Esophagus muscularis mucosa (tissue), 4 donors: ENCODE results near the gene TATDN2. TPM values are rescaled to one million over a fixed set of nuclear protein-coding genes. Genes with fewer than 3 reads are reported as not detected.

ENCODE experiments used
- DNase-seq: peaks from one replicate; pipeline ENCODE4 v3.0.0-alpha.2; 2017; ENCODE audit errors: extremely low spot score
- H3K27ac ChIP-seq, 4 donors: fragments of 200-600 bp; sonication (generic); replicated peaks in 1 of 4; 1 replicate in 3 of 4; 2 replicates in 1 of 4; pipeline ENCODE4 v1.5.1; 2016 to 2019; ENCODE audit warnings: mild to moderate bottlenecking in 1 of 4
- H3K27me3 ChIP-seq, 4 donors: fragments of 200-600 bp; sonication (generic); one replicate each; pipeline versions ENCODE4 v1.5.1 to v1.6.0; 2016 to 2019
- H3K36me3 ChIP-seq, 4 donors: fragments of 200-600 bp; sonication (generic); one replicate each; pipeline ENCODE4 v1.5.1; 2016 to 2019
- H3K4me1 ChIP-seq, 4 donors: fragments of 200-600 bp; sonication (generic); one replicate each; pipeline ENCODE4 v1.5.1; 2016 to 2019
- H3K4me3 ChIP-seq, 4 donors: fragments of 200-600 bp; sonication (generic); 1 replicate in 2 of 4; 2 replicates in 2 of 4; pipeline ENCODE4 v1.5.1; 2016 to 2019; ENCODE audit warnings: mild to moderate bottlenecking in 4 of 4, moderate library complexity in 1 of 4
- H3K9me3 ChIP-seq, 4 donors: fragments of 200-600 bp; sonication (generic); 1 replicate in 3 of 4; 2 replicates in 1 of 4; pipeline ENCODE4 v1.5.1; 2016 to 2019
- CTCF ChIP-seq, 3 experiments: fragments of 200-600 bp in 2 of 3; fragments of 450-650 bp in 1 of 3; sonication (generic) in 2 of 3; IDR thresholded peaks; one replicate each; pipeline ENCODE4 v1.5.1; 2017 to 2019; ENCODE audit warnings: antibody characterized with exemption in 3 of 3, mild to moderate bottlenecking in 2 of 3, moderate library complexity in 1 of 3
- EP300 ChIP-seq: sonication (generic); formaldehyde crosslinking; IDR thresholded peaks from one replicate; pipeline ENCODE4 v1.6.1; 2017; ENCODE audit warnings: antibody characterized with exemption
- POLR2A ChIP-seq: fragments of 450-650 bp; IDR thresholded peaks from one replicate; pipeline ENCODE4 v1.6.1; 2017; ENCODE audit warnings: antibody characterized with exemption, moderate library complexity, mild to moderate bottlenecking, low read depth
- POLR2AphosphoS5 ChIP-seq, 2 donors: sonication (generic); formaldehyde crosslinking; IDR thresholded peaks; one replicate each; pipeline ENCODE4 v1.6.1; 2017; ENCODE audit warnings: antibody characterized with exemption in 2 of 2
- WGBS: methylation state at CpG from one replicate; pipeline ENCODE4 v1.1.5; 2018; 5-methylcytosine and 5-hydroxymethylcytosine counted together
- intact Hi-C: fragments of 100-400 bp; cut with DNase I; formaldehyde crosslinking; loops from one replicate; pipeline ENCODE4 v1.15.1; 2023
- total RNA-seq, 4 donors: library from RNA; depleted of rRNA; stranded (reverse); fragments of >200 nt; gene quantifications; one replicate each; pipeline versions ENCODE4 v1.1.0 to v1.2.1, GENCODE V29; 2016

TATDN2 gene
- total RNA-seq, 4 donors from 2014 or later, result 15.0 to 24.6 (median 16.7) TPM

GRCh38 chr3:10249833-10250232 lies 1.6 kb downstream of the TATDN2 start:
- no peak for DNase-seq

DNA sequence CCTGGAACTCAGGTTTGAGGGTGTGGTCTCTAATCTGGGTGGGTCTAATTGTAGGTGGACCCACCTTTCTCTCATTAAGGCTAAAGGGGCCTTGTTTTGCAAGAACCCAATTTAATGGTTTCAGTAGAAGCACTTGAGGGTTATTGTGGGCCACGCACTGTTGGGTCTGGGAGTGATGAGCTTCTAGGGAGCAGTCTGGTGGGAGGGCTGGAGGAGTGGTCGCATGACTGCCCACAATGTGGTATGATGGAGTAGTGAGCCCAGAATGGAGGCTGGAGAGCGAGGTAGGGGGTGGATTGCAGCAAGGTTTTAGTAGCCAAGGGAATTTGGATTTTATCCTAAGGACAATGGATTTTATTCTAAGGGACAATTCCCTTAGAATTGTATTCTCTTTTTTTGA lies 2.7 kb downstream of the TATDN2 start:
- peaks cover 0 to 3% (median under 1%) of the 10 kb centered on the region in 4 donors for H3K9me3 ChIP-seq
- TF ChIP-seq CTCF (IDR thresholded peaks at IDR 0.05), result no peak
- TF ChIP-seq POLR2A, result no peak
- no peak for TF ChIP-seq EP300
- TF ChIP-seq POLR2AphosphoS5 (IDR thresholded peaks at IDR 0.05), result no peak
- H3K4me3 ChIP-seq, result peak overlapping the region in 1 of 4 donors; percentile 2
- no peak for DNase-seq
- no peak overlapping the region for H3K27ac ChIP-seq
- intact Hi-C loops, result no loop called here
- 96% methylated on average over 3 of the region's 3 CpGs for WGBS
- H3K36me3 ChIP-seq, result peaks cover 7 to 43% (median 34%) of the 10 kb centered on the region in 4 donors
- H3K27me3 ChIP-seq, result no peaks in the 10 kb centered on the region
- H3K4me1 ChIP-seq, result peaks cover 17 to 63% (median 56%) of the 10 kb centered on the region in 4 donors

More at GRCh38 chr3:10249833-10250232, 1.6 kb downstream of the TATDN2 start:
- Histone ChIP-seq H3K9me3 (peaks cover 0 to 14% (median 9%) of the 10 kb centered on the region in 4 donors), H3K27ac (peak overlapping the region; percentile 86 to 97 (median 96)), H3K27me3 (no peaks in the 10 kb centered on the region), H3K4me1 (peaks cover 17 to 63% (median 54%) of the 10 kb centered on the region in 4 donors), H3K4me3 (peak overlapping the region; percentile 79 to 100 (median 92)), H3K36me3 (peaks cover 1 to 33% (median 26%) of the 10 kb centered on the region in 4 donors)
- TF ChIP-seq POLR2A (no peak), CTCF (IDR thresholded peaks at IDR 0.05) (no peak), EP300 (no peak), POLR2AphosphoS5 (IDR thresholded peaks at IDR 0.05) (no peak)
- intact Hi-C loops, result loop anchor here (5.0 kb wide), 1 partner anchor 228 kb away; no protein-coding TSS in a partner anchor
- WGBS, result 17% methylated on average over 3 of the region's 3 CpGs

DNA sequence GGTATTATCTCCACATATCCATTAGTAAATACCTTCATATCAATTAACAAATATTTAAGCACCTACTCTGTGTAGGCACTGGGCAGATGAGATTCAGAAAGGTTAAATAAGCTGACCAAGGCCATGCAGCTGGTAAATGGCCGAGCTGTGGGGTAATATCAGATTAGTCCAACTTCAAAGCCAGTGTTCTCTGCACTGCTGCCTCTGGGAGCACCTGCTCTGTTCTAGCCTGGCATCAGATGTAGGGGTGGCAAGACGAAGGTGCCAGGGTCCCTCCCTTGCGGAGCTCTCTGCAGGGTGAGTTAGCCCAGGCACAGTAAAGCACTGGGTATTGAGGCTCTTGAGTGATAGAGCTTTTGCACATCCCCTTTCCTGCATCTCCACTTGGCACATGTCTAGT lies 5.5 kb downstream of the TATDN2 start:
- H3K36me3 ChIP-seq, result peaks cover 7 to 57% (median 43%) of the 10 kb centered on the region in 4 donors
- intact Hi-C loops, result no loop called here
- peaks cover 12 to 63% (median 49%) of the 10 kb centered on the region in 4 donors for H3K4me1 ChIP-seq
- TF ChIP-seq EP300, result no peak
- TF ChIP-seq POLR2AphosphoS5 (IDR thresholded peaks at IDR 0.05), result no peak
- no peak for TF ChIP-seq CTCF (IDR thresholded peaks at IDR 0.05)
- TF ChIP-seq POLR2A, result no peak
- H3K9me3 ChIP-seq, result no peaks in the 10 kb centered on the region
- WGBS, result 77% methylated on average over 2 of the region's 3 CpGs
- H3K27ac ChIP-seq, result no peak overlapping the region
- H3K27me3 ChIP-seq, result no peaks in the 10 kb centered on the region
- no peak overlapping the region for H3K4me3 ChIP-seq
- no peak for DNase-seq

- TF ChIP-seq CTCF (IDR thresholded peaks at IDR 0.05) (no peak), POLR2A (no peak), EP300 (no peak), POLR2AphosphoS5 (IDR thresholded peaks at IDR 0.05) (no peak)
- Histone ChIP-seq H3K9me3 (no peaks in the 10 kb centered on the region), H3K27me3 (no peaks in the 10 kb centered on the region), H3K27ac (no peak overlapping the region), H3K36me3 (peaks cover 19 to 70% (median 56%) of the 10 kb centered on the region in 4 donors), H3K4me1 (peaks cover 0 to 42% (median 29%) of the 10 kb centered on the region in 4 donors), H3K4me3 (no peak overlapping the region)
- no peak for DNase-seq
- 77% methylated on average over 7 of the region's 7 CpGs for WGBS
- intact Hi-C loops, result no loop called here
Measured at GRCh38 chr3:10255835-10256234, 7.6 kb downstream of the TATDN2 start.

DNA sequence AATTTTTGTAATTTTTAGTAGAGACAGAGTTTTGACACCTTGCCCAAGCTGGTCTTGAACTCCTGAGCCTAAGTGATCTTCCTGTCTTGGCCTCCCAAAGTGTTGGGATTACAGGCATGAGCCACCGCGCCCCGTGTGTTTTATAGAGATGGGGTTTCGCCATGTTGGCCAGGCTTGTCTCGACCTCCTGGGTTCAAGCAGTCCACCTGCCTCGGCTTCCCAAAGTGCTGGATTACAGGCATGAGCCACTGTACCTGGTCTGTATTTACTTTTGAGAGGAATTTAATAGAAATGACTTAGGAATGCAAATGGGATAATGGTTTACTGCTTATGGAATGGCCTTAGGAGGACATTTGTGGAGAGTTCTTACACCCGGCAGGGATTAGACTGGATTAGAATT lies 10.8 kb downstream of the TATDN2 start:
- no peak for TF ChIP-seq CTCF (IDR thresholded peaks at IDR 0.05)
- TF ChIP-seq POLR2AphosphoS5 (IDR thresholded peaks at IDR 0.05), result no peak
- TF ChIP-seq POLR2A, result no peak
- no peak for TF ChIP-seq EP300
- WGBS, result 98% methylated on average over 7 of the region's 7 CpGs

More for the DNA sequence above, 10.8 kb downstream of the TATDN2 start:
- intact Hi-C loops, result no loop called here
- H3K27ac ChIP-seq, result no peak overlapping the region
- DNase-seq, result no peak
- peaks cover 4 to 35% (median 24%) of the 10 kb centered on the region in 4 donors for H3K4me1 ChIP-seq
- no peaks in the 10 kb centered on the region for H3K9me3 ChIP-seq
- H3K27me3 ChIP-seq, result no peaks in the 10 kb centered on the region
- no peak overlapping the region for H3K4me3 ChIP-seq
- H3K36me3 ChIP-seq, result peaks cover 25 to 65% (median 53%) of the 10 kb centered on the region in 4 donors
